HEK293T (cell line): ENCODE measurements around the gene DEFB121.

ENCODE experiments used
- BHLHE40 ChIP-seq: fragments of 450-650 bp; IDR thresholded peaks from 2 replicates; pipeline ENCODE4 v1.6.1; 2016; ENCODE audit warnings: mild to moderate bottlenecking, moderate library complexity, borderline replicate concordance
- CTBP1 ChIP-seq: fragments of 450-650 bp; IDR thresholded peaks from 2 replicates; pipeline ENCODE4 v1.6.1; 2016; ENCODE audit warnings: borderline replicate concordance
- FOXA1 ChIP-seq: fragments of 450-650 bp; IDR thresholded peaks from 2 replicates; pipeline ENCODE4 v1.6.1; 2016; ENCODE audit warnings: mild to moderate bottlenecking
- FOXK2 ChIP-seq: fragments of 450-650 bp; IDR thresholded peaks from 2 replicates; pipeline ENCODE4 v1.6.1; 2016; ENCODE audit warnings: mild to moderate bottlenecking
- FOXM1 ChIP-seq: fragments of 450-650 bp; IDR thresholded peaks from 2 replicates; pipeline ENCODE4 v1.6.1; 2017; ENCODE audit warnings: mild to moderate bottlenecking, borderline replicate concordance
- SP1 ChIP-seq: fragments of 450-650 bp; IDR thresholded peaks from 2 replicates; pipeline ENCODE4 v1.6.1; 2017
- TARDBP ChIP-seq: fragments of 450-650 bp; IDR thresholded peaks from 2 replicates; pipeline ENCODE4 v1.6.1; 2016
- ZNF384 ChIP-seq: fragments of 450-650 bp; IDR thresholded peaks from 2 replicates; pipeline ENCODE4 v1.6.1; 2016

- TF ChIP-seq ZNF384 (no peak), FOXM1 (no peak), BHLHE40 (no peak), FOXA1 (no peak), SP1 (no peak), FOXK2 (no peak), CTBP1 (no peak), TARDBP (no peak)
These were observed 12.3 kb upstream of the DEFB121 start for GRCh38 chr20:31418307-31418706.
